Measurements from ENCODE around the gene PPP1R11. TPM values are rescaled to one million over a fixed set of nuclear protein-coding genes. Genes with fewer than 3 reads are reported as not detected.
A peak's percentile ranks its signal among the peaks of the same experiment; 100 is the strongest.

PPP1R11 gene
- total and polyA plus RNA-seq, 2 of the 13 experiments (the other 11 are each of a cell fraction or from before 2014, with no cell fraction given): 32.1 to 58.9 TPM

- no peak; the same call in 1 of the 2 replicates for TF ChIP-seq ZNF619 (CRISPR knock-in tag; IDR thresholded peaks at IDR 0.05)
- 0 out of 2 replicates have a peak, but pooled peaks have one; percentile 32 for TF ChIP-seq ZSCAN22 (CRISPR knock-in tag; IDR thresholded peaks at IDR 0.05)
- TF ChIP-seq HIC2 (CRISPR knock-in tag; IDR thresholded peaks at IDR 0.05; ENCODE audit: low read depth): peak; percentile 74; the same call in 1 of the 2 replicates
- peak; percentile 94 for TF ChIP-seq TBX2 (CRISPR knock-in tag; IDR thresholded peaks at IDR 0.05; ENCODE audit: borderline replicate concordance)
- peak; percentile 84 for TF ChIP-seq JUN (CRISPR knock-in tag; IDR thresholded peaks at IDR 0.05)
- TF ChIP-seq STAG1 (CRISPR knock-in tag; IDR thresholded peaks at IDR 0.05): no peak
- TF ChIP-seq USF2 (IDR thresholded peaks at IDR 0.05; ENCODE audit: low read depth, low read length): no peak
- no peak for TF ChIP-seq USF2 (CRISPR knock-in tag; IDR thresholded peaks at IDR 0.05; ENCODE audit: borderline replicate concordance)
- no peak; the same call in 1 of the 2 replicates for TF ChIP-seq ZNF12 (CRISPR knock-in tag; IDR thresholded peaks at IDR 0.05)
- TF ChIP-seq POGK (CRISPR knock-in tag; conservative IDR thresholded peaks at IDR 0.05): peak; percentile 91
- no peak for TF ChIP-seq IKZF1 (IDR thresholded peaks at IDR 0.05)
- TF ChIP-seq CBX5 (CRISPR knock-in tag; IDR thresholded peaks at IDR 0.05; ENCODE audit: borderline replicate concordance): peak; percentile 74; the same call in 1 of the 2 replicates
- TF ChIP-seq SRSF4 (IDR thresholded peaks at IDR 0.05; ENCODE audit: low read depth, low read length, poor library complexity, severe bottlenecking): no peak
- TF ChIP-seq ATF2 (CRISPR knock-in tag; IDR thresholded peaks at IDR 0.05): peak; percentile 91
- no peak for TF ChIP-seq TEF (CRISPR knock-in tag; IDR thresholded peaks at IDR 0.05)
- peak; percentile 94; the same call in 1 of the 2 replicates for TF ChIP-seq ARNTL (CRISPR knock-in tag; IDR thresholded peaks at IDR 0.05)
- peak; percentile 92 for TF ChIP-seq KMT2B (CRISPR knock-in tag; IDR thresholded peaks at IDR 0.05)
- TF ChIP-seq ZSCAN31 (CRISPR knock-in tag; IDR thresholded peaks at IDR 0.05; ENCODE audit: low read depth): peak; percentile 93
- TF ChIP-seq FOXM1 (CRISPR knock-in tag; IDR thresholded peaks at IDR 0.05): no peak
- TF ChIP-seq DMAP1 (CRISPR knock-in tag; IDR thresholded peaks at IDR 0.05): peak; percentile 80
- peak; percentile 80; the same call in 1 of the 2 replicates for TF ChIP-seq FOXK2 (IDR thresholded peaks at IDR 0.05)
- TF ChIP-seq ZFP90 (CRISPR knock-in tag; IDR thresholded peaks at IDR 0.05; ENCODE audit: borderline replicate concordance): peak; percentile 86
- no peak for TF ChIP-seq CENPX (CRISPR knock-in tag; IDR thresholded peaks at IDR 0.05)
Observed at GRCh38 chr6:30066577-30067459, at the start of gene PPP1R11 (continued).
